Lower lobe of right lung (tissue), 2 donors: ENCODE measurements around the gene ADGRG7. TPM values are rescaled to one million over a fixed set of nuclear protein-coding genes. Genes with fewer than 3 reads are reported as not detected.
"Not testable (repeated sequence)": the region's sequence is repeated elsewhere in the genome, so short reads cannot be mapped to it uniquely, and the experiment has no call there.

ENCODE experiments used
- ATAC-seq, 2 donors: fragments of 200-7000 bp; cut with Tn5 transposase; one replicate each; pipeline ENCODE4 v1.9.1; 2020 to 2022; ENCODE audit warnings: mild to moderate bottlenecking in 2 of 2, moderate library complexity in 2 of 2
- DNase-seq: peaks from one replicate; pipeline ENCODE4 v3.0.0-alpha.2; 2020
- H3K27ac ChIP-seq: fragments of 200-600 bp; one replicate; pipeline ENCODE4 v1.8.0; 2022
- H3K27me3 ChIP-seq: fragments of 200-600 bp; one replicate; pipeline ENCODE4 v1.8.0; 2022; ENCODE audit warnings: low read depth
- H3K36me3 ChIP-seq: fragments of 200-600 bp; one replicate; pipeline ENCODE4 v1.8.0; 2022; ENCODE audit warnings: mild to moderate bottlenecking
- H3K4me1 ChIP-seq: fragments of 200-600 bp; one replicate; pipeline ENCODE4 v1.8.0; 2022
- H3K4me3 ChIP-seq: fragments of 200-600 bp; one replicate; pipeline ENCODE4 v1.8.0; 2022; ENCODE audit warnings: mild to moderate bottlenecking
- H3K9me3 ChIP-seq: fragments of 200-600 bp; one replicate; pipeline ENCODE4 v1.8.0; 2022
- intact Hi-C: fragments of 100-400 bp; cut with DNase I; formaldehyde crosslinking; loops from one replicate; pipeline ENCODE4 v1.11.0; 2022
- total RNA-seq: library from RNA; stranded (reverse); fragmentation: NEBNext Ultra II Directional; extraction: Animal tissue kit (Norgen Biotek cat#: 25700); gene quantifications from one replicate; pipeline ENCODE4 v1.2.1, GENCODE V29; 2021
- TF ChIP-seq, protein P1 (sequence below): fragments of 200-600 bp; IDR thresholded peaks from one replicate; pipeline ENCODE4 v1.8.0; 2022; ENCODE audit warnings: antibody characterized with exemption, mild to moderate bottlenecking
- donor health status: DM: no; HTN: yes; CAD: no; lungs with severe emphysema.

ADGRG7 gene
- total RNA-seq, 1 donor from 2014 or later = not detected

DNA sequence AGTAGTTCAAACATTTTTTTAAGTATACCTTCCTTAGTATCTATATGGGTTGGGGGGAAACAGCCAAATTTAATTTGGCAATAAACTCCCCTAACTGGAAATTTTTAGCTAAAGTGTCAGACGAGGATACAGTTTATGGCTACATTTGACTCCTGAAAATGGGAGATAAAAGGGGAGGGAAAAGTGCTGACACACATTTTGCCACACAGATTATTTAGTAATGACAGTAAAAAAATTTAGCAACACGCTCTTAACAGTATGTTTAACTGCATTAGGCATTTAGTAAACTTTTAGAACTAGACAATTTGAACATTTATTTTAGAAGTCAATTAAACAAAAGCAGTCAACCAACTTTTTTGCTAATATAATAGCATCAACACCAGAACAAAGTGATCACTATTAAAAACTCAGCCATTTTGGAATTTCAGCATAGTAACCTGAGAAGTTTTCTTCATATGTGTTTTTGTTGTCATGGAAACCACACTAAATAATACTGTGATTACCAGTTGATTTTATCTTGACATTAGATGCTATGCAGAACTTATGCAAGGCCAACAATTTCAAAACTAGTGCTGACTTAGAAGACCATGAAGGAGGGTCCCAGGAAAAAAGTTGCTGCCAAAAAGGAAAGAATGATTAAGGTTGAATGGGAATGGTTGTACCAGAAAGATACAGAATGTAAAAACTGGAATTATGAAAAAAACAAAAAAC is 52.9 kb downstream of the ADGRG7 start:
- Histone ChIP-seq H3K9me3 (no peaks in the 10 kb centered on the region), H3K4me3 (no peak overlapping the region), H3K27me3 (no peaks in the 10 kb centered on the region), H3K4me1 (no peaks in the 10 kb centered on the region), H3K27ac (no peak overlapping the region), H3K36me3 (no peaks in the 10 kb centered on the region)
- ATAC-seq (no peak), DNase-seq (no peak)
- TF ChIP-seq, protein P1, sequence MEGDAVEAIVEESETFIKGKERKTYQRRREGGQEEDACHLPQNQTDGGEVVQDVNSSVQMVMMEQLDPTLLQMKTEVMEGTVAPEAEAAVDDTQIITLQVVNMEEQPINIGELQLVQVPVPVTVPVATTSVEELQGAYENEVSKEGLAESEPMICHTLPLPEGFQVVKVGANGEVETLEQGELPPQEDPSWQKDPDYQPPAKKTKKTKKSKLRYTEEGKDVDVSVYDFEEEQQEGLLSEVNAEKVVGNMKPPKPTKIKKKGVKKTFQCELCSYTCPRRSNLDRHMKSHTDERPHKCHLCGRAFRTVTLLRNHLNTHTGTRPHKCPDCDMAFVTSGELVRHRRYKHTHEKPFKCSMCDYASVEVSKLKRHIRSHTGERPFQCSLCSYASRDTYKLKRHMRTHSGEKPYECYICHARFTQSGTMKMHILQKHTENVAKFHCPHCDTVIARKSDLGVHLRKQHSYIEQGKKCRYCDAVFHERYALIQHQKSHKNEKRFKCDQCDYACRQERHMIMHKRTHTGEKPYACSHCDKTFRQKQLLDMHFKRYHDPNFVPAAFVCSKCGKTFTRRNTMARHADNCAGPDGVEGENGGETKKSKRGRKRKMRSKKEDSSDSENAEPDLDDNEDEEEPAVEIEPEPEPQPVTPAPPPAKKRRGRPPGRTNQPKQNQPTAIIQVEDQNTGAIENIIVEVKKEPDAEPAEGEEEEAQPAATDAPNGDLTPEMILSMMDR = no peak
- intact Hi-C loops = no loop called here

DNA sequence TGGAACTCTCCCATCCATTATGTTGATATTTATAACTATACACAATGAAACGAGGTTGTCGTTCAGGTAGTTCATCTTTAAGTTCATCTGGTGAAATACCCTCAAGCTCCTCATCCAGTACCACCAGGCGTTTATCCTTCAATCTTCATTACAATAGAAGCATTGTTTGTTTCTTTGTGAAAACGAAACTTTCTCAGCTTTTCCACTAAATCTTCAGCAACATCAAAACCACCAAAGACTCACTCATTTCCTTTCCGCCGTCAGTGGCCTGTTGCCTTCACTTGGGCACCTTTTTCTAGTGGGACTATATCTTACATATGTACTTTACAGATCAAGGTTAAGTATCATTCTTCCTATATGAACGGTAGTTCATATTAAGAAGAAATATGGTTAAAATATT is 55.8 kb downstream of the ADGRG7 start:
- H3K9me3 ChIP-seq = no peaks in the 10 kb centered on the region
- ATAC-seq = no peak
- TF ChIP-seq, protein P1 = no peak
- no peaks in the 10 kb centered on the region for H3K4me1 ChIP-seq
- intact Hi-C loops = no loop called here
- H3K27me3 ChIP-seq = no peaks in the 10 kb centered on the region
- DNase-seq = no peak
- H3K4me3 ChIP-seq = no peak overlapping the region
- H3K36me3 ChIP-seq = no peaks in the 10 kb centered on the region
- no peak overlapping the region for H3K27ac ChIP-seq

DNA sequence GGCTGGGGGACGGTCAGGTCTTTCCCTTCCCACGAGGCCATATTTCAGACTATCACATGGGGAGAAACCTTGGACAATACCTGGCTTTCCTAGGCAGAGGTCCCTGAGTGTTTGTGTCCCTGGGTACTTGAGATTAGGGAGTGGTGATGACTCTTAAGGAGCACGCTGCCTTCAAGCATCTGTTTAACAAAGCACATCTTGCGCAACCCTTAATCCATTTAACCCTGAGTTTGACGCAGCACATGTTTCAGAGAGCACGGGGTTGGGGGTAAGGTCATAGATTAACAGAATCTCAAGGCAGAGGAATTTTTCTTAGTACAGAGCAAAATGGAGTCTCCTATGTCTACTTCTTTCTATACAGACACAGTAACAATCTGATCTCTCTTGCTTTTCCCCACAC is 57.3 kb downstream of the ADGRG7 start:
- H3K9me3 ChIP-seq, intact Hi-C loops, H3K27ac ChIP-seq, ATAC-seq, H3K4me1 ChIP-seq, H3K27me3 ChIP-seq, H3K4me3 ChIP-seq, H3K36me3 ChIP-seq, DNase-seq: not testable (repeated sequence)

DNA sequence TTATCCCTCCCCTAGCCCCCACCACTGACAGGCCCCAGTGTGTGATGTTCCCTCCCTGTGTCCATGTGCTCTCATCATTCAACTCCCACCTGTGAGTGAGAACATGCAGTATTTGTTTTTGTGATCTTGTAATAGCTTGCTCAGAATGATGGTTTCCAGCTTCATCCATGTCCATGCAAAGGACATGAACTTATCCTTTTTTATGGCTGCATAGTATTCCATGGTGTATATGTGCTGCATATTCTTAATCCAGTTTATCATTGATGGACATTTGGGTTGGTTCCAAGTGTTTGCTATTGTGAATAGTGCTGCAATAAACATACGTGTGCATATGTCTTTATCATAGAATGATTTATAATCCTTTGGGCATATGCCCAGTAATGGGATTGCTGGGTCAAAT is 57.9 kb downstream of the ADGRG7 start:
- DNase-seq, intact Hi-C loops, H3K36me3 ChIP-seq, H3K4me3 ChIP-seq, ATAC-seq, H3K4me1 ChIP-seq, H3K27me3 ChIP-seq, H3K9me3 ChIP-seq, H3K27ac ChIP-seq: not testable (repeated sequence)

DNA sequence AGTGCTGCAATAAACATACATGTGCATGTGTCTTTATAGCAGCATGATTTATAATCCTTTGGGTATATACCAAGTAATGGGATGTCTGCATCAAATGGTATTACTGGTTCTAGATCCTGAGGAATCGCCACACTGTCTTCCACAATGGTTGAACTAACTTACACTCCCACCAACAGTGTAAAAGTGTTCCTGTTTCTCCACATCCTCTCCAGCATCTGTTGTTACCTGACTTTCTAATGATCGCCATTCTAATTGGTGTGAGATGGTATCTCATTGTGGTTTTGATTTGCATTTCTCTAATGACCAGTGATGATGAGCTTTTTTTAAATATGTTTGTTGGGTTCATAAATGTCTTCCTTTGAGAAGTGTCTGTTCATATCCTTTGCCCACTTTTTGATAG is 61.6 kb downstream of the ADGRG7 start:
- H3K4me3 ChIP-seq, DNase-seq, ATAC-seq, H3K4me1 ChIP-seq, H3K27me3 ChIP-seq, H3K36me3 ChIP-seq, H3K9me3 ChIP-seq, H3K27ac ChIP-seq, intact Hi-C loops: not testable (repeated sequence)

DNA sequence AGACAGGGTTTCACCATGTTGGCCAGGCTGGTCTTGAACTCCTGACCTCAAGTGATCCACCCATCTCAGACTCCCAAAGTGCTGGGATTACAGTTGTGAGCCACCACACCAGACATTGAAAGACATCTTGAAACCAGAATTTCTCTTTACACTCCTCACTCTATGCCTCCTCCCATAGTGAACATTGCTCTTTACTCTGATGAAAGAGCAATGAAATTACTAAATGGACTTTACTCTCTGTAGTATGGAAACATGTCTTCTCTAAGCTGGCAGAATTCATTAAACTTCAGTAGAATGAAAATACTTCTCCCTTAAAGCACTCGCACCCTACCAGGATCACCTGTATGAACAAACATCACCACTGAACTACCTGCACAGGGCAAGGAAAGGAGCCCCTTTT is 72.1 kb downstream of the ADGRG7 start:
- Histone ChIP-seq H3K9me3 (no peaks in the 10 kb centered on the region), H3K4me1 (no peaks in the 10 kb centered on the region), H3K4me3 (no peak overlapping the region), H3K27me3 (no peaks in the 10 kb centered on the region), H3K36me3 (no peaks in the 10 kb centered on the region), H3K27ac (no peak overlapping the region)
- ATAC-seq (no peak), DNase-seq (no peak)
- intact Hi-C loops = no loop called here
- TF ChIP-seq, protein P1 = no peak

DNA sequence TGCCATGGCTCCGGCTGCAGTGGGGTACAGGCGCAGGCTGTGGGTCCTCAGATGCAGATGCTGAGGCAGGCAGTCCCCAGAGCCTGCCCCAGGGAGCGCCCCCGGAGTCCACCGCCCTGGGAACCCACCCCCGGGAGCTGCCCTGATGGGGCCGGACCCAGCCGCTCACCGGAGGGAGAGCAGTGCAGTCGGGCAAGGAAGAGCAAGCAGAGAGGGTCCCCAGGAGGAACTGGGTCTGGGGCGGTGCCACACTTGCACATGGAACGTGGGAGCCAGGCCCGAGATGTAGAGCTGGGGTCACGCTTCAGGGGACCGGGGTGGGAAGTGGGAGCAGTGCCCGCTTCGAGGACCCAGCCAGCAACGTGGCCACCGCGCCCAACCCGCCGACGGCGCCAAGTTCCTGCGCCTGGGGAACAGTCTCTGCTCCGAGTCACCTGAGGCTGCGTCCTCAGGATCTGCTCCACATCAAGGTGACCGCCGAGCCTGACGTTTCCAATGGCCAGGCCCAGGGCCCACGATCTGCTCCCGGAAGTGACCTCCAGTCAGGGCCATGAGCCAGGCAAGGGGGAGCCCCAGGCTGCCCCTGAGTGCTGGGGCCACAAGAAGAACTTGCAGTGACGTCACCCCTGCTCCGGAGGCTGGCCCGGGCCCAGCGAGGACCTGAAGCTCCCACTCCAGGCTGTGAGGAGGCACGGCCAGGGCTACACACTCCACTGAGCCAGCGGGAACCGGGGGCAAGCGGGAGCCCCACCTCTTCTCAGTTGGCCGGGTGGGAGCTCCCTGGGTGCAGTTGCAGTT is 72.9 kb downstream of the ADGRG7 start:
- Histone ChIP-seq H3K27ac (no peak overlapping the region), H3K4me3 (peak overlapping the region; percentile 19)
- peak; percentile 40 to 86 for ATAC-seq

More for the DNA sequence above, 72.9 kb downstream of the ADGRG7 start:
- Histone ChIP-seq H3K27me3 (no peaks in the 10 kb centered on the region), H3K9me3 (no peaks in the 10 kb centered on the region), H3K4me1 (no peaks in the 10 kb centered on the region), H3K36me3 (no peaks in the 10 kb centered on the region)
- intact Hi-C loops = no loop called here
- TF ChIP-seq, protein P1 = no peak
- DNase-seq = peak; percentile 55
